HS-5 (cell line): Measurements from ENCODE around the gene UBE2G1.
"Not testable (repeated sequence)": the region's sequence is repeated elsewhere in the genome, so short reads cannot be mapped to it uniquely, and the experiment has no call there.

ENCODE experiments used
- DNase-seq: peaks from one replicate; pipeline ENCODE4 v3.0.0-alpha.2; 2012; ENCODE audit warnings: low read depth

UBE2G1 gene, protein sequence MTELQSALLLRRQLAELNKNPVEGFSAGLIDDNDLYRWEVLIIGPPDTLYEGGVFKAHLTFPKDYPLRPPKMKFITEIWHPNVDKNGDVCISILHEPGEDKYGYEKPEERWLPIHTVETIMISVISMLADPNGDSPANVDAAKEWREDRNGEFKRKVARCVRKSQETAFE

GRCh38 chr17:4366327-4367063, at the start of gene UBE2G1:
Gene UBE2G1, minus strand, starts transcription at chr17:4366675. Its CDS starts 359 bp downstream, at chr17:4366316.
- peak; percentile 72 for DNase-seq

DNA sequence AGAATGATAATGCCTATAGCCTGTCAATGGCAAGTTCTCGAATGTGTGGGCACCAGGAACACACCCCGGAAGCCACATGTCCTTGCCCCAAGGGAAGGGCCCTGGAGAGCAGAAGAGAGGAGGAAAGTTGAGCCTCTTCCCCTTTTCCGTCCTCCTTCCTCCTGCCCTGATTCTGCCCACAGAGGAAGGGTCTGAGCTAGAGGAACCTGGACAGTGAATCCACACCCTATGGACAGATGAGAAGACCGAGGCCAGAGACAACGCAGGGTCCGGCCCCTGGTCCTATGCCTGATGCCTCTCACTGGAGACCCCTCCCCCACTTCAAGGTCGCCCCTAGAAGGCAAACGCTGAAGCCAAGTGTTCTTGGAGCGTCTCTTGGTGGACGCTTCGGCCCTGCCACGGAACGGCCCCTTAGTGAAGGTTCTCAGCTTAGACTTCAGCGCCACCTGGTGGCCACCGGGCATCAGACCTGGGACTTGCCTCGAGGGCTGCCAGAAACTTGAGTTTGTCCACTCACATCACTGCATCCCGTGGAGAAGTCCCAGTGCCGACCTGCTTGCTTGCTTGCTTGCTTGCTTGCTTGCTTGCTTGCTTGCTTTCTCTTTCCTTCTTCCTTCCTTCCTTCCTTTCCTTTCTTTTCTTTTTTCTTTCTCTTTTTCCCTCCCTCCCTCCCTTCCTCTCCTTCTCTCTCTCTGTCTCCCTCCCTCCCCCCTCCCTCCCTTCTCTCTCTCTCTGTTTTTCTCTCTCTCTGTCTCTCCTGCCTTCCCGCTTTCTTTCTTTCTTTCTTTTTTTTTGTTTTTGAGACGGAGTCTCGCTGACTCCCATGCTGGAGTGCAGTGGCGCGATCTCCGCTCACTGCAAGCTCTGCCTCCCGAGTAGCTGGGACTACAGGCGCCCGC, 46.7 kb upstream of the UBE2G1 start:
- DNase-seq: peak; percentile 61

- DNase-seq: no peak
These were observed 44.7 kb upstream of the UBE2G1 start for GRCh38 chr17:4411201-4411600.

DNA sequence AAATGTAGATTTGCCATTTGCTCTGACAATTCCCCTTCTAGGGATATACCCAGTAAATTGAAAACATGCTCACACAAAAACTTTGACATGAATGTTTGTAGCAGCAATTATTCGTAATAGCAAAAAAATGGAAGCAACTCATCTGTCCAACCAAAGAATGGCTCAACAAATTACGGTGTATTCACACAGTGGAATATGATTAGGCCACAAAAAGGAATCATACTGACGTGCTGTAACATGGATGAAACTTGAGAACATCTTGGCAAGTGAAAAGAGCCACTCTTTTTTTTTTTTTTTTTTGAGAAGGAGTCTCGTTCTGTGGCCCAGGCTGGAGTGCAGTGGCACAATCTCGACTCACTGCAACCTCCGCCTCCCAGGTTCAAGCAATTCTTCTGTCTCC, 43.2 kb upstream of the UBE2G1 start:
- no peak for DNase-seq

- DNase-seq: no peak
These were observed 41.4 kb upstream of the UBE2G1 start for GRCh38 chr17:4407851-4408250.

DNA sequence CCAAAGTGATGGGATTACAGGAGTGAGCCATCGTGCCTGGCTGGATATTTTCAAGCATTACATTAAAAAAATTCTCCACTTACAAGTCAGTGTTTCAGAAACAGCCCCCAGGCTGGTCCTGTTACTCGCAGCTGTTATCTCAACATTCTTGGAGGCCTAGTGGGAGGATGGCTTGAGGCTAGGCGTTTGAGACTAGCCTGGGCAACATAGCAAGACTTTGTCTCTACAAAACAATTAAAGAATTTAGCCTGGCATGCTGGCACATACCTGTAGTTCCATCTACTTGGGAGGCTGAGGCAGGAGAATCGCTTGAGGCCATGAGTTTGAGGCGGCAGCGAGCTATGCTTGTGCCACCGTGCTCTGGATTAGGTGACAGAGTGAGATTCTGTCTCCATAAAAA, 40.7 kb upstream of the UBE2G1 start:
- DNase-seq: no peak

- DNase-seq: no peak
These were observed 39.9 kb upstream of the UBE2G1 start for GRCh38 chr17:4406386-4406785.

- DNase-seq: no peak
These were observed 39.2 kb upstream of the UBE2G1 start for GRCh38 chr17:4405699-4406098.

DNA sequence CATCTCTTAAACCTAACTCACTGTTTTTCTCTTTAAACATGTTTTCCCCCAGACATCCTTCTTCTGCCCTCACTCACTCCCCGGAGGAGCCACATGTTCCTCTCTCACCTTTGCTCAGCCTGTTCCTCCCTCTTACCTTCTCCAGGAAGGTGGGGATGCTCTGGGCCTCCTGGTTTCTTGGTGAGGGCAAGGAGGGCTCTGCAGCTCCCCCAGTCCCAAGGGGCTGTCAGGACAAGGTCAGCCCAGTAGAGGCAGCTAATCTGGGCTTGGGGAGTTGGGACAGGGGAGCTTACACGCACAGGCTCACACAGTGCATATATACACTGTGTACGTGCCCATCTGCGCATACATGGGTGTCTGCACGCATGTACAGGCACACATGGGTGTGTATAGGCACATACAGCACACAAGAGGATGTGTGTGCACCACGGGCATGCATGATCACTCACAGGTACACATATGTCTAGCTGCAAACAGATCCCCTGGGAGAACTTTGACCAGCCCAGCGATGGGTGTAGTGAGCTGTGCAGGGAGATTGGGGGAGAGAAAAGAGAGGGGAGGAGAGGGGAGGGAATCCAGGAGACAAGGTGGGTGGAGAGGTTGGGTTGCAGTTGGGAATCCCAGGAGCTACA, 38.7 kb upstream of the UBE2G1 start:
- no peak for DNase-seq

DNA sequence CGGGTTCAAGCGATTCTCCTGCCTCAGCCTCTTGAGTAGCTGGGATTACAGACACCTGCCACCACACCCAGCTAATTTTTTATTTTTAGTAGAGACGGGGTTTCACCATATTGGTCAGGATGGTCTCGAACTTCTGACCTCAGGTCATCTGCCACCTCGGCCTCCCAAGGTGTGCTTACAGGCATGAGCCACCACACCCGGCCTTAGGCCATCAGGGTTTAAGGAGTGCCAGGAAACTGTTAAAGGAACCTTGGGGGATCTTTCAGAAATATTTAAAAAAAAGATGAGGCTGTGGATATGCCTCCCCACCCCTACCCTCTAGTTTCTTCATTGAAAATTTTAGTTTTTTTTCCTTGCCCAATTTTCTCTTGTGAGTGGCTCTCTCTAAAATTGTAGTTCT, 31.4 kb upstream of the UBE2G1 start:
- DNase-seq: no peak

- no peak for DNase-seq
These were observed 28.6 kb upstream of the UBE2G1 start for GRCh38 chr17:4395111-4395478.

GRCh38 chr17:4394208-4395110, 28.0 kb upstream of the UBE2G1 start:
- DNase-seq: no peak

DNA sequence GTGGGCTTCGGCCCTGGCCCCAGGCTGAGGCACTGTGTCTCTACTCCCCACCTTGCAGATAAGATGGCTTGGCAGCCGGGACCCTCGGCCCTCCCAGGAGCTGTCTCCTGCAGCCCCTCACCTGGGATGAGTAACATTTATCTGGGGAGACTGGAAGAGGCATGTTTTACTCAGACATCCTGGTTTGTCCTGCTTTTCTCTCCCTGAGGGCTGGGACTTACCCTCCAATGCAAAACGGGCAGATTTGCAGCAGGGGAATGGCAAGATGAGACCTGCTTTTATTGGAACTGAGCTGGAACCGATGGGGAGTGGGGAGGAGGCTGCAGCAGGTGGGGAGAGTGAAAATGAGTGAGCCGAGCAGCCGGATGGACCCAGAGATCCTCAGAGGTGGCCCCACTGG, 27.3 kb upstream of the UBE2G1 start:
- no peak for DNase-seq

DNA sequence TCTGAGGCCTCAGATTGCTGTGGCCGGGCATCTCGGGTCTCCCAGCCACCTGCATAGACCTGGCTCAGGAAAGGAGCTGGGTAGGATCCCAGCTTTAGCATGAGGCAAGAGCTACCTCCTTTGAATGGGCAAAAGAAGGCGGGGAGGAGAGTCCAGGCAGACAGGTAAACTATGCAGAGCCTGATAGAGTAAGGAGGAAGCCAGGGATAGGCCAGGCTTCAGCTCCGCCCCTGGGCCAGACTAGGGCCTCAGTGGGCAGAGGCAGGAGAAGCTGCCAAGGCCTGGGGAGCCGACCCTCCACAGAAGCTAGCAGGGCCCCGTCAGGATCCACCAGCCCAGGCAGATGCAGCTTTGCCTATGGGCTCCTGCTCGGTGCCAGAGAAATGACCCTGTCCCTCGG, 22.6 kb upstream of the UBE2G1 start:
- no peak for DNase-seq

DNA sequence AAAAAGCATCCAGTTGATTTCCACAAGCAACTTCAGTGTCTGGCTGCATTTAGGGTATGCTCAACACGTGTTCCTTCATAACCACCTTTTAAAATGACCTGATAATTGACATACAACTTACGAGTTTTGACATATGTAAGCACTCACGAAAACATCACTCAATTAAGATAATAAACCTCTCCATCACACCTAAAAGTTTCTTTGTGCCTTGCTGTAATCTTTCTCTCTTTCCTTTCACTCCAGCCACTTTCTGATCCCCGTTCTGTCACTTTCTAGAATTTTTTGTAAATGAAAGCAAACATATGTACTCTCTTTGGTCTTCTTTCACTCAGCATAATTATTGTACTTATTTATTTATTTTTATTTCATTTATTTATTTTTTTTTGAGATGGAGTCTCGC, 20.7 kb upstream of the UBE2G1 start:
- DNase-seq: no peak

DNA sequence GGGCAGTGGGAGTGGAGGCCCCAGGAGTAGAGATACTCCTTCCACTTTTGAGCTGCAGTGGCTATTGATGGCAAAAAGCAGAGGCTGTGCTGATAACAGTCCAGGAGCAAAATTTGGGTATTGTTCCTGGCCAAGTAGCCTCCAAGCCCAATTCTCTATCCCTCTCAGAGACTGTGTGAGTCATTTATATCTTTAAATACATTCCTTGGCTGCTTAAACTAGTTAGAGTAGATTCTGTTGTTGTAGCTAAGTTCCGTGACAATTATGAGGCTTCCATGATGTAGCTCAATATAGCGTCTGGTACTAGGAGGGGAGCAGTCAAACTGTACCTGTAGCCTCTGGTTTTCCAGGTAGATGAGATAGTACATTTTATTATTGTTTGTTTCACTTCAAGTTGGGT, 19.9 kb upstream of the UBE2G1 start:
- DNase-seq: no peak

GRCh38 chr17:4381690-4382671, 15.5 kb upstream of the UBE2G1 start:
- DNase-seq: no peak

DNA sequence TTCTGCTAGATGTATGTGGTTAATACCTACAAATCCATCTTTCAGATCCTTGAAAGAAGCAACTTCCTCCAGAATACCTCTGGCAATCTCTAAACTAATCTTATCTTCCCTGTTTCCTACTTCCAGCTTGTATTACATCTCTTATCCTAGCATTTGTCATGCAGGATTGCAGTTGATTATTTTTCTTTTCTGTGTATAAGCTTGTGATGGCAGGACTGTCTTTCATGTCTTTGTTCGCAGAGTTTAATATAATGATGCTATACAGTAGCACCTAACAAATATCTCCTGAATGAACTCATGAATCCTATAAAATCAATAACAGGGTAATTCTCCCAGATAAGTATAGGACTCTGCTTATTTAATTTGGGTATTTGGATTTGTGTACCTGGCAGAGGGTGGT, 12.2 kb upstream of the UBE2G1 start:
- DNase-seq: no peak

- DNase-seq: not testable (repeated sequence)
These were observed 10.8 kb upstream of the UBE2G1 start for GRCh38 chr17:4377247-4377646.

DNA sequence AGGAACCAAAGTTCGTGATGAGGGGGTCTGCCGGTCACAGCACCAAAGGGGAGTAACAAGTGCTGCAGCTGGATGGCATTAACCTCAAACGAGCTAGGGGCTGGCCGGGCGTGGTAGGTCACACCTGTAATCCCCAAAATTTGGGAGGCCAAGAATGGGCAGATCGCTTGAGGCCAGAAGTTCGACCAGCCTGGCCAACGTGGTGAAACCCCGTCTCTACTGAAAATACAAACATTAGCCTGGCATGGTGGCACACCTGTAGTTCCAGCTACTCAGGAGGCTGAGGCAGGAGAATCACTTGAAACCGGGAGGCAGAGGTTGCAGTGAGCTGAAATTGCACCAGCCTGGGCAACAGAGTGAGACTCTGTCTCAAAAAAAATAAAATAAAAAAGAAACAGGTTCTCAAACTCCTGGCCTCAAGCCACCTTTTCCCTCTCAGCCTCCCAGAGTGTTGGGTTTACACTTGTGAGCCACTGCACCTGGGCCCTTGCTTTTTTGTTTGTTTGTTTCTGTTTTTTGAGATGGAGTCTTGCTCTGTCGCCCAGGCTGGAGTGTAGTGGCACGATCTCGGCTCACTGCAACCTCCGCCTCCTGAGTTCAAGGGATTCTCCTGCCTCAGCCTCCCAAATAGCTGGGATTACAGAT, 9.4 kb upstream of the UBE2G1 start:
- not testable (repeated sequence) for DNase-seq
